ENCODE data around the gene MXD4.

DNA sequence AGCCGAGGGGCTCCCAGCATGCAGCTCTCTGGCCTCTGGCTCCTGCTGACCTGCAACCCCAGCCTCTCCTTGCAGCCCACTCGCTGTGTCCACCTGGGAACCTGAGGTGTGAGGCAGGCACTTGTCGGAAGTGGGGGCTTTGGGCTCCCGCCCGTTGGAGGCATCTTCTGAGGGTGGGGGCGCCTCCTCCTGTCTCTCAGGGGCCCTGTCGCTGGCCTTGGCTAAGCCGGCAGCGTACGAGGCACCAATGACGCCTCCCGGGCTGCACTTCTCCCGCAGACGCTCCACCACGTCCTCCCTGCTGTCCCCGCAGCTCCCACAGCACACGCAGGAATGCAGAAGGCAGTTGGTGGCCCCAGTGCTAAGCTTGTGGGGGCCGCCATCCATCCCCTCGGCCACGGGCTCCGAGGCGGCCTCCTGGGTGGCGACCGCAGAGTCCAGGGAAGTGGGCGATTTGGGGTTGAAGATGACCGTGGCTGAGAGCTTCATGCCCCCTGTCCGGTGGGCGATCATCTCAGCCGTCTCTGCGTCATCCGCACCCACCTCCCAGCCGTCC is 42.5 kb upstream of the MXD4 start:
- TF ChIP-seq CTCF (conservative IDR thresholded peaks at IDR 0.05; ENCODE audit: low read depth, low read length), result no peak
- TF ChIP-seq EZH2 (IDR thresholded peaks at IDR 0.05; ENCODE audit: borderline replicate concordance, low read depth, low read length, poor library complexity, severe bottlenecking), result no peak
